Esophagus squamous epithelium (tissue), 4 donors: Measurements from ENCODE around the gene ANP32A.
"Not testable (repeated sequence)": the region's sequence is repeated elsewhere in the genome, so short reads cannot be mapped to it uniquely, and the experiment has no call there.

Source experiments
- POLR2A ChIP-seq, 4 donors: fragments of 450-650 bp; IDR thresholded peaks; one replicate each; pipeline ENCODE4 v1.6.1; 2017; ENCODE audit warnings: antibody characterized with exemption in 4 of 4, mild to moderate bottlenecking in 4 of 4, moderate library complexity in 3 of 4
- TF ChIP-seq, protein P1 (sequence below), 6 experiments: fragments of 450-650 bp in 4 of 6; fragments of 200-600 bp in 2 of 6; sonication (generic) in 2 of 6; IDR thresholded peaks; one replicate each; pipeline ENCODE4 v1.5.1; 2016 to 2019; ENCODE audit warnings: antibody characterized with exemption in 6 of 6, mild to moderate bottlenecking in 4 of 6, moderate library complexity in 4 of 6

DNA sequence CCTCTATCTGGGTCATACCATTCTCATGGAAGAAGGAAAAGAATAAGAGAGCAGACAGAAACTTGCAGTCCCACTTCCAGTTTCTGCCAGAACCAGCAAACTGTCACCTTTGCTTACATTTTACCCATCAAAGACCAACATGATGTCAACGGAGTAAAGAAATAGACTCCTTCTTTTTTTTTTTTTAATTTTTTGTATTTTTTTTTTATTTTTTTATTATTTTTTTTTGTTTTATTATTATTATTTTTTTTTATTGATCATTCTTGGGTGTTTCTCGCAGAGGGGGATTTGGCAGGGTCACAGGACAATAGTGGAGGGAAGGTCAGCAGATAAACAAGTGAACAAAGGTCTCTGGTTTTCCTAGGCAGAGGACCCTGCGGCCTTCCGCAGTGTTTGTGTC lies 38.0 kb upstream of the ANP32A start:
- TF ChIP-seq, protein P1, sequence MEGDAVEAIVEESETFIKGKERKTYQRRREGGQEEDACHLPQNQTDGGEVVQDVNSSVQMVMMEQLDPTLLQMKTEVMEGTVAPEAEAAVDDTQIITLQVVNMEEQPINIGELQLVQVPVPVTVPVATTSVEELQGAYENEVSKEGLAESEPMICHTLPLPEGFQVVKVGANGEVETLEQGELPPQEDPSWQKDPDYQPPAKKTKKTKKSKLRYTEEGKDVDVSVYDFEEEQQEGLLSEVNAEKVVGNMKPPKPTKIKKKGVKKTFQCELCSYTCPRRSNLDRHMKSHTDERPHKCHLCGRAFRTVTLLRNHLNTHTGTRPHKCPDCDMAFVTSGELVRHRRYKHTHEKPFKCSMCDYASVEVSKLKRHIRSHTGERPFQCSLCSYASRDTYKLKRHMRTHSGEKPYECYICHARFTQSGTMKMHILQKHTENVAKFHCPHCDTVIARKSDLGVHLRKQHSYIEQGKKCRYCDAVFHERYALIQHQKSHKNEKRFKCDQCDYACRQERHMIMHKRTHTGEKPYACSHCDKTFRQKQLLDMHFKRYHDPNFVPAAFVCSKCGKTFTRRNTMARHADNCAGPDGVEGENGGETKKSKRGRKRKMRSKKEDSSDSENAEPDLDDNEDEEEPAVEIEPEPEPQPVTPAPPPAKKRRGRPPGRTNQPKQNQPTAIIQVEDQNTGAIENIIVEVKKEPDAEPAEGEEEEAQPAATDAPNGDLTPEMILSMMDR (IDR thresholded peaks at IDR 0.05) = not testable (repeated sequence)
- TF ChIP-seq POLR2A (IDR thresholded peaks at IDR 0.05) = not testable (repeated sequence)
